GM13976 (cell line): Measurements from ENCODE around the gene FAM181B.

ENCODE experiments used
- DNase-seq: peaks from one replicate; pipeline ENCODE4 v3.0.0; 2012; ENCODE audit warnings: low spot score
- CTCF ChIP-seq: IDR thresholded peaks from 2 replicates; pipeline ENCODE4 v1.5.1; 2012; ENCODE audit warnings: borderline replicate concordance, mild to moderate bottlenecking; ENCODE audit not compliant: insufficient read depth; ENCODE audit errors: extremely low read depth, missing control alignments, control extremely low read depth
- in situ Hi-C: fragments of 300-500 bp; cut with MboI; formaldehyde crosslinking; loops from one replicate; pipeline ENCODE4 v1.12.0; 2022; ENCODE audit warnings: low sequenced_read_pairs, mixed read lengths, inconsistent platforms; ENCODE audit not compliant: unreplicated experiment

FAM181B gene

GRCh38 chr11:82756765-82757639 is 23.3 kb upstream of the FAM181B start:
- in situ Hi-C loops = no loop called here

GRCh38 chr11:82754410-82754809 is 20.7 kb upstream of the FAM181B start:
- in situ Hi-C loops = no loop called here
- no peak for DNase-seq
- TF ChIP-seq CTCF = no peak

More at GRCh38 chr11:82756765-82757639, 23.3 kb upstream of the FAM181B start:
- DNase-seq = no peak
- no peak for TF ChIP-seq CTCF

- TF ChIP-seq CTCF = no peak
- no peak for DNase-seq
- in situ Hi-C loops = no loop called here
These were observed 20.3 kb upstream of the FAM181B start for GRCh38 chr11:82753921-82754320.

- no peak for DNase-seq
- in situ Hi-C loops = no loop called here
- no peak for TF ChIP-seq CTCF
These were observed 19.1 kb upstream of the FAM181B start for GRCh38 chr11:82752801-82753200.

- in situ Hi-C loops = no loop called here
- no peak for TF ChIP-seq CTCF
- DNase-seq = no peak
These were observed 17.0 kb upstream of the FAM181B start for GRCh38 chr11:82750643-82751139.

- TF ChIP-seq CTCF = no peak
- in situ Hi-C loops = no loop called here
- DNase-seq = no peak
These were observed 13.8 kb upstream of the FAM181B start for GRCh38 chr11:82747471-82747870.
